H1 (cell line): Measurements from ENCODE around the gene SKOR2. TPM values are rescaled to one million over a fixed set of nuclear protein-coding genes. Genes with fewer than 3 reads are reported as not detected.
A peak's percentile ranks its signal among the peaks of the same experiment; 100 is the strongest.

Experiments
- CTCF ChIA-PET: fragments of 300-600 bp; sonication (Branson Sonifier 250); formaldehyde crosslinking; loops from one replicate; lab custom pipeline; 2021; ENCODE audit not compliant: partially characterized antibody; lab: Charles Lee
- POLR2A ChIA-PET: fragments of 300-600 bp; sonication (Branson Sonifier 250); formaldehyde crosslinking; loops from one replicate; lab custom pipeline; 2021; ENCODE audit warnings: inconsistent platforms; ENCODE audit not compliant: partially characterized antibody; lab: Charles Lee
- DNase-seq, 2 experiments: peaks; one replicate each; pipeline versions ENCODE4 v3.0.0 to v3.0.0-alpha.2; 2010 to 2022; ENCODE audit warnings: low spot score in 2 of 2, low read depth in 1 of 2, mixed read lengths in 1 of 2
- FAIRE-seq: peaks from 2 replicates; lab custom pipeline; 2011; peaks lifted over from hg19 to GRCh38; lab: Jason Lieb, UNC
- H2AFZ ChIP-seq: 2 replicates; pipeline ENCODE4 v1.8.1; 2012; ENCODE audit warnings: low read length, inconsistent platforms
- H2AK5ac ChIP-seq: 2 replicates; pipeline ENCODE4 v1.6.1; 2013; ENCODE audit warnings: low read depth, low read length
- H2BK120ac ChIP-seq: replicated peaks from 2 replicates; pipeline ENCODE3; 2013; ENCODE audit warnings: low read depth, low read length, inconsistent platforms
- H2BK12ac ChIP-seq: 2 replicates; pipeline ENCODE4 v1.6.1; 2013; ENCODE audit warnings: low read depth, low read length
- H2BK15ac ChIP-seq: 2 replicates; pipeline ENCODE4 v1.6.1; 2013; ENCODE audit warnings: low read length
- H2BK20ac ChIP-seq: 2 replicates; pipeline ENCODE4 v1.6.1; 2013; ENCODE audit warnings: low read length
- H2BK5ac ChIP-seq: 2 replicates; pipeline ENCODE4 v1.6.1; 2013; ENCODE audit warnings: low read depth, low read length
- H3K14ac ChIP-seq: 2 replicates; pipeline ENCODE4 v1.6.1; 2013; ENCODE audit warnings: inconsistent platforms; ENCODE audit not compliant: insufficient read length
- H3K18ac ChIP-seq: 2 replicates; pipeline ENCODE4 v1.6.1; 2013; ENCODE audit warnings: low read length; ENCODE audit errors: extremely low read depth
- H3K23ac ChIP-seq: 2 replicates; pipeline ENCODE4 v1.6.1; 2013; ENCODE audit warnings: inconsistent platforms; ENCODE audit not compliant: insufficient read length
- H3K23me2 ChIP-seq: 2 replicates; pipeline ENCODE4 v1.6.1; 2013; ENCODE audit warnings: low read depth, low read length
- H3K27ac ChIP-seq: 2 replicates; pipeline ENCODE4 v1.6.1; 2011; ENCODE audit warnings: low read depth, low read length, inconsistent platforms
- H3K27me3 ChIP-seq, 4 experiments: replicated peaks in 1 of 4; 1 replicate in 1 of 4; 2 replicates in 3 of 4; pipeline versions ENCODE4 v1.6.1 to v1.8.1; 2011 to 2013; ENCODE audit warnings: low read length in 3 of 4, mild to moderate bottlenecking in 3 of 4, inconsistent platforms in 2 of 4, mixed read lengths in 2 of 4, moderate library complexity in 1 of 4; ENCODE audit not compliant: control insufficient read depth in 3 of 4, insufficient read depth in 3 of 4; ENCODE audit errors: extremely low read depth in 1 of 4
- H3K36me3 ChIP-seq, 4 experiments: 2 replicates each; pipeline versions ENCODE4 v1.6.1 to v1.8.1; 2011 to 2013; ENCODE audit warnings: mild to moderate bottlenecking in 4 of 4, low read length in 3 of 4, moderate library complexity in 2 of 4, control low read depth in 1 of 4, inconsistent platforms in 1 of 4; ENCODE audit not compliant: insufficient read depth in 4 of 4, control insufficient read depth in 2 of 4
- H3K4ac ChIP-seq: replicated peaks from 2 replicates; pipeline ENCODE3; 2013; ENCODE audit warnings: low read length, low read depth, mixed read lengths, inconsistent platforms; ENCODE audit not compliant: insufficient read length
- H3K4me1 ChIP-seq, 4 experiments: replicated peaks in 1 of 4; 1 replicate in 1 of 4; 2 replicates in 3 of 4; pipeline versions ENCODE4 v1.6.1 to v1.8.1; 2011 to 2013; ENCODE audit warnings: low read length in 3 of 4, inconsistent platforms in 2 of 4, mixed read lengths in 1 of 4; ENCODE audit not compliant: insufficient read depth in 4 of 4, control insufficient read depth in 3 of 4
- H3K4me2 ChIP-seq, 2 experiments: 2 replicates each; pipeline versions ENCODE4 v1.6.1 to v1.8.1; 2011 to 2013; ENCODE audit warnings: low read depth in 2 of 2, low read length in 2 of 2, control low read depth in 1 of 2, inconsistent platforms in 1 of 2, mild to moderate bottlenecking in 1 of 2; ENCODE audit not compliant: insufficient read depth in 1 of 2
- H3K4me3 ChIP-seq, 4 experiments: fragments of 200-600, 300-600 bp in 1 of 4; sonication (generic), shearing (Covaris generic), sonication (Bioruptor Twin) in 1 of 4; 2 replicates each; pipeline versions ENCODE4 v1.5.1 to v1.8.1; 2011 to 2016; ENCODE audit warnings: low read length in 4 of 4, low read depth in 3 of 4, control low read depth in 2 of 4, inconsistent platforms in 2 of 4, mild to moderate bottlenecking in 2 of 4, mixed read lengths in 1 of 4, moderate library complexity in 1 of 4; ENCODE audit not compliant: insufficient read depth in 2 of 4; ENCODE audit errors: extremely low read depth in 1 of 4
- H3K56ac ChIP-seq: replicated peaks from 2 replicates; pipeline ENCODE3; 2013; ENCODE audit warnings: low read depth, mild to moderate bottlenecking, mixed read lengths, low read length, inconsistent platforms; ENCODE audit not compliant: insufficient read length
- H3K79me1 ChIP-seq: 2 replicates; pipeline ENCODE4 v1.6.1; 2013; ENCODE audit warnings: low read depth, low read length, control low read depth
- H3K79me2 ChIP-seq, 2 experiments: 2 replicates each; pipeline versions ENCODE4 v1.6.1 to v1.8.1; 2012 to 2013; ENCODE audit warnings: low read length in 2 of 2, mild to moderate bottlenecking in 2 of 2, inconsistent platforms in 1 of 2; ENCODE audit not compliant: insufficient read depth in 2 of 2, control insufficient read depth in 1 of 2
- H3K9ac ChIP-seq, 4 experiments: replicated peaks in 1 of 4; 1 replicate in 1 of 4; 2 replicates in 3 of 4; pipeline versions ENCODE4 v1.6.1 to v1.8.1; 2011 to 2013; ENCODE audit warnings: low read depth in 3 of 4, low read length in 3 of 4, control low read depth in 2 of 4, mild to moderate bottlenecking in 2 of 4, moderate library complexity in 2 of 4, inconsistent platforms in 1 of 4; ENCODE audit errors: extremely low read depth in 1 of 4
- H3K9me3 ChIP-seq, 2 experiments: 2 replicates each; pipeline versions ENCODE4 v1.6.1 to v1.8.1; 2012 to 2013; ENCODE audit warnings: mild to moderate bottlenecking in 2 of 2, moderate library complexity in 2 of 2, control low read depth in 1 of 2, inconsistent platforms in 1 of 2, low read depth in 1 of 2, low read length in 1 of 2, mixed read lengths in 1 of 2; ENCODE audit not compliant: insufficient read depth in 2 of 2
- H4K20me1 ChIP-seq, 2 experiments: replicated peaks in 1 of 2; 2 replicates each; pipeline versions ENCODE3 to v1.8.1; 2011 to 2013; ENCODE audit warnings: inconsistent platforms in 2 of 2, low read length in 2 of 2, mild to moderate bottlenecking in 1 of 2; ENCODE audit not compliant: insufficient read depth in 2 of 2, control insufficient read depth in 1 of 2
- H4K5ac ChIP-seq: 2 replicates; pipeline ENCODE4 v1.6.1; 2013; ENCODE audit warnings: low read length, low read depth, mixed read lengths, inconsistent platforms; ENCODE audit not compliant: insufficient read length
- H4K8ac ChIP-seq: 2 replicates; pipeline ENCODE4 v1.8.0; 2013; ENCODE audit warnings: mild to moderate bottlenecking, moderate library complexity, low read length, inconsistent platforms; ENCODE audit not compliant: insufficient read depth; ENCODE audit errors: extremely low read depth
- H4K91ac ChIP-seq: replicated peaks from 2 replicates; pipeline ENCODE3; 2013; ENCODE audit warnings: low read length, mixed read lengths, inconsistent platforms; ENCODE audit not compliant: insufficient read length
- CEBPB ChIP-seq: IDR thresholded peaks from 2 replicates; pipeline ENCODE4 v1.6.1; 2012; ENCODE audit warnings: low read depth, low read length
- KDM1A ChIP-seq: fragments of 200-600, 300-600 bp; sonication (generic); IDR thresholded peaks from 2 replicates; pipeline ENCODE4 v1.7.1; 2016; ENCODE audit warnings: mild to moderate bottlenecking, low read length, borderline replicate concordance
- TCF12 ChIP-seq: IDR thresholded peaks from 2 replicates; pipeline ENCODE4 v1.6.1; 2011; ENCODE audit warnings: low read depth, mild to moderate bottlenecking, low read length
- WGBS, 2 experiments: shearing (Covaris generic) in 1 of 2; methylation state at CpG; one replicate each; pipeline versions ENCODE4 v1.1.6 to v1.1.7; 2013 to 2015; ENCODE audit warnings: low lambda C conversion rate in 2 of 2, mixed read lengths in 2 of 2, inconsistent platforms in 1 of 2, low coverage in 1 of 2, missing lambda C conversion rate in 1 of 2; ENCODE audit not compliant: insufficient replicate concordance in 2 of 2, insufficient coverage in 1 of 2, insufficient read length in 1 of 2; ENCODE audit errors: extremely low coverage in 1 of 2, missing lambda C conversion rate in 1 of 2; 5-methylcytosine and 5-hydroxymethylcytosine counted together
- polyA plus RNA-seq, 7 experiments: library from polyadenylated mRNA; depleted of rRNA in 3 of 7; stranded (reverse) in 5 of 7; unstranded in 2 of 7; fragments of >200 nt in 5 of 7; fragments of 200-250 nt in 2 of 7; gene quantifications; 1 replicate in 5 of 7; 2 replicates in 1 of 7; 4 replicates in 1 of 7; pipeline versions ENCODE4 v1.2.1 to v1.2.3, GENCODE V29; 2011 to 2013; ENCODE audit warnings: missing spikeins in 2 of 7, mixed read lengths in 2 of 7
- total RNA-seq: library from RNA; stranded (reverse); fragmentation: NEBNext Ultra II Directional; extraction: Animal tissue kit (Norgen Biotek cat#: 25700); gene quantifications from 2 replicates; pipeline ENCODE4 v1.2.1, GENCODE V29; 2021

Gene SKOR2
- total and polyA plus RNA-seq, 2 of the 8 experiments (the other 6 are each of a cell fraction or from before 2014, with no cell fraction given): 0.05 to 0.11 TPM

- no peak overlapping the region for H2BK5ac ChIP-seq
- ChIA-PET POLR2A (interaction anchor here (0.7 to 1.5 kb wide), 4 partner anchors 8 to 57 kb away, joined by 3 to 4 read pairs (median 4); no protein-coding TSS in a partner anchor), CTCF (interaction anchor here (0.5 to 1.2 kb wide), 2 partner anchors 30 to 33 kb away, joined by 3 to 4 read pairs; no protein-coding TSS in a partner anchor)
- no peak for DNase-seq
- no peak overlapping the region for H3K23ac ChIP-seq
- H3K4ac ChIP-seq: no peak overlapping the region
- H3K27me3 ChIP-seq: no peaks in the 10 kb centered on the region
- H3K79me1 ChIP-seq: peaks cover 5% of the 10 kb centered on the region
- no peak overlapping the region for H2BK12ac ChIP-seq
- FAIRE-seq: no peak
- no peak overlapping the region for H2BK15ac ChIP-seq
- no peak overlapping the region for H3K27ac ChIP-seq
- no peak overlapping the region for H3K56ac ChIP-seq
- H2AFZ ChIP-seq: 0 out of 2 replicates have a peak overlapping the region, but pooled peaks have one; percentile 28
- H3K36me3 ChIP-seq: peaks cover 0 to 2% (median 0%) of the 10 kb centered on the region in 4 experiments; a peak in 1 of 8 replicates
- peak overlapping the region; percentile 82 to 95 (median 90) for H3K4me3 ChIP-seq
- peaks cover 0 to 4% of the 10 kb centered on the region in 2 experiments for H4K20me1 ChIP-seq
- WGBS, 2 experiments: 20% methylated on average over 23 of the region's 24 CpGs; no CpG with 5 or more reads in 1 of the 2 experiments
- peak overlapping the region; percentile 16 for H4K8ac ChIP-seq
- H3K79me2 ChIP-seq: peaks cover 0 to 45% of the 10 kb centered on the region in 2 experiments; a peak in 3 of 4 replicates
- no peak overlapping the region; the same call in 1 of the 2 replicates for H3K18ac ChIP-seq
- peak; percentile 59; the same call in 1 of the 2 replicates for TF ChIP-seq CEBPB
- TF ChIP-seq KDM1A: 0 out of 2 replicates have a peak, but pooled peaks have one; percentile 34
- no peak for TF ChIP-seq TCF12
- no peak overlapping the region for H2BK120ac ChIP-seq
- no peaks in the 10 kb centered on the region for H3K9me3 ChIP-seq
- H4K91ac ChIP-seq: no peak overlapping the region
- peaks cover 3 to 5% (median 4%) of the 10 kb centered on the region in 4 experiments; a peak in 5 of 7 replicates for H3K4me1 ChIP-seq
- H3K4me2 ChIP-seq: peak overlapping the region; percentile 65 to 82
- H3K23me2 ChIP-seq: no peaks in the 10 kb centered on the region; the same call in 1 of the 2 replicates
- H3K9ac ChIP-seq: peak overlapping the region in 3 of 4 experiments; percentile 87 to 98 (median 87); a peak in 6 of 7 replicates
- no peak overlapping the region for H3K14ac ChIP-seq
- H4K5ac ChIP-seq: no peak overlapping the region
- no peak overlapping the region for H2BK20ac ChIP-seq
- H2AK5ac ChIP-seq: no peak overlapping the region
Measured at GRCh38 chr18:47175283-47175897, 76.1 kb downstream of the SKOR2 start.
